GM12892 (cell line): Measurements from ENCODE around the gene TMEM132A.

Source experiments
- POLR2A ChIP-seq: IDR thresholded peaks from 2 replicates; pipeline ENCODE4 v1.6.1; 2011; ENCODE audit warnings: low read depth, low read length, control low read depth
- POLR2AphosphoS5 ChIP-seq: IDR thresholded peaks from 2 replicates; pipeline ENCODE4 v1.6.1; 2011; ENCODE audit warnings: low read depth, low read length, control low read depth
- TAF1 ChIP-seq: IDR thresholded peaks from 2 replicates; pipeline ENCODE4 v1.6.1; 2011; ENCODE audit warnings: low read depth, mild to moderate bottlenecking, control low read depth, low read length, borderline replicate concordance

GRCh38 chr11:60918939-60919265, 5.4 kb upstream of the TMEM132A start:
- no peak for TF ChIP-seq TAF1
- no peak for TF ChIP-seq POLR2AphosphoS5
- no peak for TF ChIP-seq POLR2A
